Activated naive CD8-positive, alpha-beta T cell (primary cell): ENCODE results near the gene CCDC40.
"Not testable (repeated sequence)": the region's sequence is repeated elsewhere in the genome, so short reads cannot be mapped to it uniquely, and the experiment has no call there.

Source experiments
- H3K27ac Mint-ChIP-seq: one replicate; pipeline ENCODE4 v1.8.0; 2021; ENCODE audit warnings: mixed read lengths
- H3K27me3 Mint-ChIP-seq: one replicate; pipeline ENCODE4 v1.8.0; 2021; ENCODE audit warnings: mixed read lengths
- H3K36me3 Mint-ChIP-seq: one replicate; pipeline ENCODE4 v1.8.0; 2021; ENCODE audit warnings: mixed read lengths
- H3K4me1 Mint-ChIP-seq: one replicate; pipeline ENCODE4 v1.8.0; 2021; ENCODE audit warnings: low read depth, mixed read lengths
- H3K4me3 Mint-ChIP-seq: one replicate; pipeline ENCODE4 v1.8.0; 2021; ENCODE audit warnings: mild to moderate bottlenecking, mixed read lengths
- H3K9me3 Mint-ChIP-seq: one replicate; pipeline ENCODE4 v1.8.0; 2021; ENCODE audit warnings: low read depth, mixed read lengths

The CCDC40 gene

GRCh38 chr17:80087346-80088265 lies 51.2 kb downstream of the CCDC40 start:
- no peaks in the 10 kb centered on the region for H3K9me3 Mint-ChIP-seq
- no peak overlapping the region for H3K27ac Mint-ChIP-seq
- no peak overlapping the region for H3K4me3 Mint-ChIP-seq
- H3K4me1 Mint-ChIP-seq = peaks cover 3% of the 10 kb centered on the region
- no peaks in the 10 kb centered on the region for H3K27me3 Mint-ChIP-seq
- no peaks in the 10 kb centered on the region for H3K36me3 Mint-ChIP-seq

- no peaks in the 10 kb centered on the region for H3K27me3 Mint-ChIP-seq
- H3K4me1 Mint-ChIP-seq = no peaks in the 10 kb centered on the region
- H3K36me3 Mint-ChIP-seq = no peaks in the 10 kb centered on the region
- H3K4me3 Mint-ChIP-seq = no peak overlapping the region
- H3K9me3 Mint-ChIP-seq = no peaks in the 10 kb centered on the region
- no peak overlapping the region for H3K27ac Mint-ChIP-seq
These were observed 53.3 kb downstream of the CCDC40 start for GRCh38 chr17:80089762-80090161.

- not testable (repeated sequence) for H3K27ac Mint-ChIP-seq, H3K9me3 Mint-ChIP-seq, H3K27me3 Mint-ChIP-seq, H3K4me1 Mint-ChIP-seq, H3K4me3 Mint-ChIP-seq, H3K36me3 Mint-ChIP-seq
These were observed 53.7 kb downstream of the CCDC40 start for GRCh38 chr17:80090164-80090563.

GRCh38 chr17:80091376-80091775 lies 54.9 kb downstream of the CCDC40 start:
- H3K9me3 Mint-ChIP-seq = no peaks in the 10 kb centered on the region
- no peaks in the 10 kb centered on the region for H3K36me3 Mint-ChIP-seq
- no peak overlapping the region for H3K27ac Mint-ChIP-seq
- no peaks in the 10 kb centered on the region for H3K4me1 Mint-ChIP-seq
- H3K4me3 Mint-ChIP-seq = no peak overlapping the region
- H3K27me3 Mint-ChIP-seq = no peaks in the 10 kb centered on the region

- Mint-ChIP-seq H3K9me3 (no peaks in the 10 kb centered on the region), H3K36me3 (no peaks in the 10 kb centered on the region), H3K4me3 (no peak overlapping the region), H3K4me1 (no peaks in the 10 kb centered on the region), H3K27me3 (no peaks in the 10 kb centered on the region), H3K27ac (no peak overlapping the region)
These were observed 56.5 kb downstream of the CCDC40 start for GRCh38 chr17:80092959-80093358.

GRCh38 chr17:80095038-80095843 lies 58.8 kb downstream of the CCDC40 start:
- Mint-ChIP-seq H3K9me3 (no peaks in the 10 kb centered on the region), H3K36me3 (no peaks in the 10 kb centered on the region), H3K27ac (no peak overlapping the region), H3K4me3 (no peak overlapping the region), H3K27me3 (no peaks in the 10 kb centered on the region), H3K4me1 (peaks cover 9% of the 10 kb centered on the region)

GRCh38 chr17:80095844-80096475 lies 59.5 kb downstream of the CCDC40 start:
- no peaks in the 10 kb centered on the region for H3K9me3 Mint-ChIP-seq
- H3K4me1 Mint-ChIP-seq = peaks cover 17% of the 10 kb centered on the region
- no peak overlapping the region for H3K27ac Mint-ChIP-seq
- H3K27me3 Mint-ChIP-seq = no peaks in the 10 kb centered on the region
- no peak overlapping the region for H3K4me3 Mint-ChIP-seq
- no peaks in the 10 kb centered on the region for H3K36me3 Mint-ChIP-seq

GRCh38 chr17:80096561-80097021 lies 60.1 kb downstream of the CCDC40 start:
- Mint-ChIP-seq H3K9me3 (no peaks in the 10 kb centered on the region), H3K27ac (no peak overlapping the region), H3K36me3 (no peaks in the 10 kb centered on the region), H3K4me3 (no peak overlapping the region), H3K4me1 (peaks cover 17% of the 10 kb centered on the region), H3K27me3 (no peaks in the 10 kb centered on the region)

- Mint-ChIP-seq H3K27me3 (no peaks in the 10 kb centered on the region), H3K4me1 (peaks cover 20% of the 10 kb centered on the region), H3K4me3 (no peak overlapping the region), H3K9me3 (no peaks in the 10 kb centered on the region), H3K36me3 (no peaks in the 10 kb centered on the region), H3K27ac (no peak overlapping the region)
These were observed 60.7 kb downstream of the CCDC40 start for GRCh38 chr17:80097127-80097621.

- Mint-ChIP-seq H3K27ac (no peak overlapping the region), H3K9me3 (no peaks in the 10 kb centered on the region), H3K36me3 (no peaks in the 10 kb centered on the region), H3K4me1 (peaks cover 25% of the 10 kb centered on the region), H3K27me3 (no peaks in the 10 kb centered on the region), H3K4me3 (no peak overlapping the region)
These were observed 61.6 kb downstream of the CCDC40 start for GRCh38 chr17:80097844-80098691.

GRCh38 chr17:80099291-80100034 lies 63.0 kb downstream of the CCDC40 start:
- no peaks in the 10 kb centered on the region for H3K9me3 Mint-ChIP-seq
- H3K4me1 Mint-ChIP-seq = peaks cover 28% of the 10 kb centered on the region
- no peak overlapping the region for H3K4me3 Mint-ChIP-seq
- no peaks in the 10 kb centered on the region for H3K36me3 Mint-ChIP-seq
- H3K27me3 Mint-ChIP-seq = no peaks in the 10 kb centered on the region
- no peak overlapping the region for H3K27ac Mint-ChIP-seq

- H3K4me3 Mint-ChIP-seq = peak overlapping the region; percentile 91
- H3K27me3 Mint-ChIP-seq = no peaks in the 10 kb centered on the region
- H3K4me1 Mint-ChIP-seq = peaks cover 28% of the 10 kb centered on the region
- H3K36me3 Mint-ChIP-seq = no peaks in the 10 kb centered on the region
- H3K27ac Mint-ChIP-seq = peak overlapping the region; percentile 77
- no peaks in the 10 kb centered on the region for H3K9me3 Mint-ChIP-seq
These were observed 63.5 kb downstream of the CCDC40 start for GRCh38 chr17:80100035-80100323.

- Mint-ChIP-seq H3K36me3 (no peaks in the 10 kb centered on the region), H3K4me3 (peak within 1 kb of the TSS; percentile 93), H3K9me3 (no peaks in the 10 kb centered on the region), H3K4me1 (peaks cover 28% of the 10 kb centered on the region), H3K27me3 (no peaks in the 10 kb centered on the region), H3K27ac (peak within 1 kb of the TSS; percentile 85)
These were observed 64.8 kb downstream of the CCDC40 start, which contains the start of gene GAA for GRCh38 chr17:80101011-80101945. Gene GAA, plus strand, starts transcription at chr17:80101581. Its CDS starts 3,006 bp downstream, at chr17:80104587.
